ENCODE results near the gene TTLL12. TPM values are rescaled to one million over a fixed set of nuclear protein-coding genes. Genes with fewer than 3 reads are reported as not detected.

The TTLL12 gene
- total RNA-seq, 1 experiment from 2014 or later, result 63.4 TPM

DNA sequence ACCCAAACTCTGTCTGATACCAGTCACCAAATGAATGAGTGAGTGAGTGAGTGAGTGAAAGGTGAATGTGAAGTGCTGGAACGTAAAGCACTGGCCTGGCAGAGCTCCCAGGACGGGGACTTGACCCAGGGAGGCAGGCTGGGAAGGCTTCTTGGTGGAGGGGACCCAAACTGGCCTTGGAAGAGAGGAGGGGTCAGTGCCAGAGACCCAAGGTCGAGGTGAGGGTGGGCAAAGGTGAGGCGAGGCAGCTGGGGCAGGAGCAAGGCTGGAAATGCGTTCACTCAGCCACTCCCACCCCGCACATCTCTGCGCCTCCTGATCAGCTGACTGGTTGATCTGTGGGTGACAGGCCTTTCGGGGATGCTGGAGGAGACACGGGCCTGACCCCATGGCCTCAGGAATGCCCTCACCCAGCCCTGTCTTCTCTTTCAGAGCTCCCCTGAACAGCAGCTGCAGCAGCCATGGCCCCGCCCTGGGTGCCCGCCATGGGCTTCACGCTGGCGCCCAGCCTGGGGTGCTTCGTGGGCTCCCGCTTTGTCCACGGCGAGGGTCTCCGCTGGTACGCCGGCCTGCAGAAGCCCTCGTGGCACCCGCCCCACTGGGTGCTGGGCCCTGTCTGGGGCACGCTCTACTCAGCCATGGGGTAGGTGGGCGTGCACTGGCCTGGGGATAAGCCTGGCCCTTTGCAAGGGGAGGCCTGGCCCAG, 28.0 kb downstream of the TTLL12 start:
- H3K36me3 Mint-ChIP-seq (ENCODE audit: insufficient read depth, unreplicated experiment), result peaks cover 54% of the 10 kb centered on the region
- DNase-seq, result no peak
- peaks cover 8% of the 10 kb centered on the region for H3K4me1 Mint-ChIP-seq (ENCODE audit: low read depth, unreplicated experiment)
- intact Hi-C loops (cut with micrococcal nuclease; ENCODE audit: unreplicated experiment), result no loop called here
- no peak overlapping the region for H3K27ac Mint-ChIP-seq (ENCODE audit: unreplicated experiment)
- BruUV-seq (replicated peaks), result no TSS peak
- H3K9me3 Mint-ChIP-seq (ENCODE audit: low read depth, unreplicated experiment), result no peaks in the 10 kb centered on the region
- TF ChIP-seq, protein P1, sequence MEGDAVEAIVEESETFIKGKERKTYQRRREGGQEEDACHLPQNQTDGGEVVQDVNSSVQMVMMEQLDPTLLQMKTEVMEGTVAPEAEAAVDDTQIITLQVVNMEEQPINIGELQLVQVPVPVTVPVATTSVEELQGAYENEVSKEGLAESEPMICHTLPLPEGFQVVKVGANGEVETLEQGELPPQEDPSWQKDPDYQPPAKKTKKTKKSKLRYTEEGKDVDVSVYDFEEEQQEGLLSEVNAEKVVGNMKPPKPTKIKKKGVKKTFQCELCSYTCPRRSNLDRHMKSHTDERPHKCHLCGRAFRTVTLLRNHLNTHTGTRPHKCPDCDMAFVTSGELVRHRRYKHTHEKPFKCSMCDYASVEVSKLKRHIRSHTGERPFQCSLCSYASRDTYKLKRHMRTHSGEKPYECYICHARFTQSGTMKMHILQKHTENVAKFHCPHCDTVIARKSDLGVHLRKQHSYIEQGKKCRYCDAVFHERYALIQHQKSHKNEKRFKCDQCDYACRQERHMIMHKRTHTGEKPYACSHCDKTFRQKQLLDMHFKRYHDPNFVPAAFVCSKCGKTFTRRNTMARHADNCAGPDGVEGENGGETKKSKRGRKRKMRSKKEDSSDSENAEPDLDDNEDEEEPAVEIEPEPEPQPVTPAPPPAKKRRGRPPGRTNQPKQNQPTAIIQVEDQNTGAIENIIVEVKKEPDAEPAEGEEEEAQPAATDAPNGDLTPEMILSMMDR (IDR thresholded peaks at IDR 0.05; ENCODE audit: unreplicated experiment), result no peak
- no peaks in the 10 kb centered on the region for H3K27me3 Mint-ChIP-seq (ENCODE audit: unreplicated experiment)
- CTCF ChIA-PET, result interaction anchor here (0.7 to 1.2 kb wide), 2 partner anchors 16 to 115 kb away, joined by 3 read pairs; no protein-coding TSS in a partner anchor
- H3K4me3 Mint-ChIP-seq (ENCODE audit: low read depth, unreplicated experiment), result no peak overlapping the region

DNA sequence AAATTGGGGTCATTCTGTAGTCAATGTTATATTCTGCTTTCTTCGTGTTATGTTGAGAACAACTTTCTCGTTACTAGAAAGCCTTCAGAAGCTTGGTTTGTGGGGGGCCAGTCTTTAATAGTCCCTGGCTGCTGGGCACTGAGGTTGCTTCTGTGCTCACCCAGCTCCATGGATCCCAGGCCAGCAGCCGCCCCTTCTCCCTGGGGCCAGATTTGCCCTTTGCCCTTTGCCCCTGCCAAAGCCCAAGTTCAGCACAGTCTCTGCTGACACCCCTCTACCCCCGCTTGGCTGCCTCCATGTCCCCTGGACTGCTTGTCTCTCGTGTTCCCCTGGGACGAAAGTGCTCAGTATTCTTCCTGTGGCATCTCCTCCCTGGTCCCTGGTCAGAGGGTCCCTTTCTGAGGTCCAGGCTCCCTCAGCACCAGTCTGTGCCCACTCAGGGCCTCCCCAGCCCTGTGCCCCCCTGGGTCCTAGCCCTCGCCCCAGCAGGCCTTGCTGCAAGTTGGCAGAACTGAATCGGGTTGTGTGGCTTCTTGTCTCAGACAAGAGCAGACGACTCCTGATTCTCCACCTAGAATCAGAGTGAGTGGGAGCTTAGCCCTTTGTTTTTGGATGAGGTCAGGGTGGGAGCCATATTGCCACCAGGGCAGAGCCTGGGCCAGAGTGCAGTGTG, 28.9 kb downstream of the TTLL12 start:
- TF ChIP-seq, protein P1 (IDR thresholded peaks at IDR 0.05; ENCODE audit: unreplicated experiment), result no peak
- no peak overlapping the region for H3K4me3 Mint-ChIP-seq (ENCODE audit: low read depth, unreplicated experiment)
- no TSS peak for BruUV-seq (replicated peaks)
- intact Hi-C loops (cut with micrococcal nuclease; ENCODE audit: unreplicated experiment), result no loop called here
- DNase-seq, result no peak
- H3K27me3 Mint-ChIP-seq (ENCODE audit: unreplicated experiment), result no peaks in the 10 kb centered on the region
- peaks cover 12% of the 10 kb centered on the region for H3K4me1 Mint-ChIP-seq (ENCODE audit: low read depth, unreplicated experiment)
- H3K36me3 Mint-ChIP-seq (ENCODE audit: insufficient read depth, unreplicated experiment), result peaks cover 47% of the 10 kb centered on the region
- CTCF ChIA-PET, result no interaction called here
- no peaks in the 10 kb centered on the region for H3K9me3 Mint-ChIP-seq (ENCODE audit: low read depth, unreplicated experiment)
- no peak overlapping the region for H3K27ac Mint-ChIP-seq (ENCODE audit: unreplicated experiment)

DNA sequence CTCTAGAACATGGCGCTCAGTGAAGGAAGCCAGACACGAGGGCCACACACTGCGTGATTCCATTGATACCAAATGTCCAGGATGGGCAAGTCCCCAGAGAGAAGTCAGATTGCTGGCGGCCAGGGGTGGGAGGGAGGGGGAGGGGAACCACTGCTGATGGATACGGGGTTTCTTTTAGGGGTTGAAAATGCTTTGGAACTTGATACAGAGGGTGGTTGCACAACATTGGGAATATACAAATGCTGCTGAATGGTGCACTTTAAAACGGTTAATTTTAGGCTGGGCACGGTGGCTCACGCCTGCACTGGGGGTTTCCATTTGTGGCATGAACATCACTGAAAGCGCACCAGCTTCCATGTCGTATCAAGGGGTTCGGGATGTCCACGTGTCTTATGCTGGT, 30.5 kb downstream of the TTLL12 start:
- intact Hi-C loops (cut with micrococcal nuclease; ENCODE audit: unreplicated experiment), result no loop called here
- no TSS peak for BruUV-seq (replicated peaks)
- no peaks in the 10 kb centered on the region for H3K9me3 Mint-ChIP-seq (ENCODE audit: low read depth, unreplicated experiment)
- H3K27ac Mint-ChIP-seq (ENCODE audit: unreplicated experiment), result no peak overlapping the region
- CTCF ChIA-PET, result interaction anchor here (0.6 kb wide), 1 partner anchor 160 kb away, joined by 3 read pairs; no protein-coding TSS in a partner anchor
- no peaks in the 10 kb centered on the region for H3K27me3 Mint-ChIP-seq (ENCODE audit: unreplicated experiment)
- TF ChIP-seq, protein P1 (IDR thresholded peaks at IDR 0.05; ENCODE audit: unreplicated experiment), result no peak
- peaks cover 17% of the 10 kb centered on the region for H3K4me1 Mint-ChIP-seq (ENCODE audit: low read depth, unreplicated experiment)
- DNase-seq, result no peak
- no peak overlapping the region for H3K4me3 Mint-ChIP-seq (ENCODE audit: low read depth, unreplicated experiment)
- peaks cover 48% of the 10 kb centered on the region for H3K36me3 Mint-ChIP-seq (ENCODE audit: insufficient read depth, unreplicated experiment)

DNA sequence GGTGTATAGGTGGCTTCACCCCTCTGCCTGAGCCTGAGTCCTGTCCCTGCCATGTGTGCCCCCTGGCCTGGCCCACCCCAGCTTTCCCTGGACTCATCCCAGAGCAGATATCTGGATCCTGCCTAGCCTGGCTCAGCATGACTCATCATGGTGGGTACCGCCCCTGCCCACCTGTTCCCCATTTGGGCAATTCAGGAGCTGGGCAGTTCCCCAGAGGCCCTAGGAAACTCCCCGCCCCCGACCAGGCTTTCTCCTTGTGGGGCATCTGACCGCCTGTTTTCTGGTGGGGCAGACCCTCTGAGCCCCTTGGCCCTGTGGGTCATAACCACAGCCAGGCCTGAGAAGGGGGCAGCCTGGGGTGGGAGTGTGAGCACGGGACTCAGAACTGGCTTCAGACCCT, 31.1 kb downstream of the TTLL12 start:
- no TSS peak for BruUV-seq (replicated peaks)
- CTCF ChIA-PET, result interaction anchor here (0.6 kb wide), 1 partner anchor 160 kb away, joined by 3 read pairs; no protein-coding TSS in a partner anchor
- H3K27ac Mint-ChIP-seq (ENCODE audit: unreplicated experiment), result no peak overlapping the region
- H3K36me3 Mint-ChIP-seq (ENCODE audit: insufficient read depth, unreplicated experiment), result peaks cover 50% of the 10 kb centered on the region
- no peaks in the 10 kb centered on the region for H3K9me3 Mint-ChIP-seq (ENCODE audit: low read depth, unreplicated experiment)
- H3K4me1 Mint-ChIP-seq (ENCODE audit: low read depth, unreplicated experiment), result peaks cover 17% of the 10 kb centered on the region
- H3K27me3 Mint-ChIP-seq (ENCODE audit: unreplicated experiment), result no peaks in the 10 kb centered on the region
- H3K4me3 Mint-ChIP-seq (ENCODE audit: low read depth, unreplicated experiment), result no peak overlapping the region
- intact Hi-C loops (cut with micrococcal nuclease; ENCODE audit: unreplicated experiment), result no loop called here
- DNase-seq, result no peak
- TF ChIP-seq, protein P1 (IDR thresholded peaks at IDR 0.05; ENCODE audit: unreplicated experiment), result no peak

Measured in Calu3 (cell line).